DOHH2 (cell line): Measurements from ENCODE around the gene TRPV4.

Experiments used
- H3F3A ChIP-seq: fragments of 200-600 bp; sonication (generic), shearing (Covaris generic); 2 replicates; pipeline ENCODE4 v1.6.0; 2016; ENCODE audit warnings: antibody characterized with exemption, mild to moderate bottlenecking; ENCODE audit not compliant: control insufficient read depth, insufficient read depth
- H3K27ac ChIP-seq: fragments of 200-600 bp; sonication (generic); 2 replicates; pipeline ENCODE4 v1.5.1; 2014; ENCODE audit warnings: low read depth, mild to moderate bottlenecking, low read length, moderate library complexity
- H3K27me3 ChIP-seq: fragments of 200-600 bp; sonication (generic); 2 replicates; pipeline ENCODE4 v1.6.1; 2014; ENCODE audit warnings: mild to moderate bottlenecking, low read length, mixed read lengths; ENCODE audit not compliant: control insufficient read depth
- H3K36me3 ChIP-seq: fragments of 200-600 bp; sonication (generic); 2 replicates; pipeline ENCODE4 v1.6.1; 2014; ENCODE audit warnings: mild to moderate bottlenecking, low read length, moderate library complexity, mixed read lengths; ENCODE audit not compliant: control insufficient read depth
- H3K4me1 ChIP-seq: fragments of 200-600 bp; sonication (generic); 2 replicates; pipeline ENCODE4 v1.6.1; 2014; ENCODE audit warnings: mild to moderate bottlenecking, low read length, mixed read lengths; ENCODE audit not compliant: control insufficient read depth
- H3K4me2 ChIP-seq: fragments of 200-600 bp; sonication (generic); 2 replicates; pipeline ENCODE4 v1.6.0; 2014; ENCODE audit warnings: mild to moderate bottlenecking, low read length, moderate library complexity
- H3K4me3 ChIP-seq: fragments of 200-600 bp; sonication (generic); 2 replicates; pipeline ENCODE4 v1.5.1; 2014; ENCODE audit warnings: mild to moderate bottlenecking, low read length, mixed read lengths
- H3K79me2 ChIP-seq: fragments of 200-600 bp; sonication (generic); 2 replicates; pipeline ENCODE4 v1.6.1; 2014; ENCODE audit warnings: mild to moderate bottlenecking, low read length, mixed read lengths; ENCODE audit not compliant: control insufficient read depth
- H3K9me2 ChIP-seq: fragments of 200-600 bp; sonication (generic); replicated peaks from 2 replicates; pipeline ENCODE4 v1.6.1; 2014; ENCODE audit warnings: mild to moderate bottlenecking, low read length, mixed read lengths; ENCODE audit not compliant: control insufficient read depth
- H3K9me3 ChIP-seq: fragments of 200-600 bp; sonication (generic); 2 replicates; pipeline ENCODE4 v1.6.1; 2014; ENCODE audit warnings: antibody characterized with exemption, low read length, mixed read lengths; ENCODE audit not compliant: control insufficient read depth, insufficient read depth
- H4K20me1 ChIP-seq: fragments of 200-600 bp; sonication (generic); 2 replicates; pipeline ENCODE4 v1.6.0; 2014; ENCODE audit warnings: low read depth, mild to moderate bottlenecking, antibody characterized with exemption, low read length, moderate library complexity; ENCODE audit not compliant: control insufficient read depth, insufficient read depth
- CTCF ChIP-seq: fragments of 200-600 bp; sonication (generic); IDR thresholded peaks from one replicate; pipeline ENCODE4 v1.5.1; 2014; ENCODE audit warnings: antibody characterized with exemption, mild to moderate bottlenecking, low read depth, low read length; ENCODE audit not compliant: poor library complexity, severe bottlenecking
- EZH2phosphoT487 ChIP-seq: fragments of 200-600 bp; sonication (generic); IDR thresholded peaks from 2 replicates; pipeline ENCODE4 v1.6.1; 2017; ENCODE audit warnings: borderline replicate concordance, mild to moderate bottlenecking, antibody characterized with exemption, low read length, moderate library complexity, mixed read lengths

The TRPV4 gene

GRCh38 chr12:109736552-109737108 lies 96.6 kb downstream of the TRPV4 start:
- Histone ChIP-seq H3K4me3 (no peak overlapping the region), H3K27ac (no peak overlapping the region), H3K4me2 (no peak overlapping the region), H3K4me1 (no peaks in the 10 kb centered on the region), H3K79me2 (no peaks in the 10 kb centered on the region), H3K9me2 (no peaks in the 10 kb centered on the region), H3K9me3 (no peaks in the 10 kb centered on the region), H4K20me1 (0 out of 2 replicates have a peak, but pooled peaks cover 5% of the 10 kb centered on the region), H3K27me3 (no peaks in the 10 kb centered on the region), H3K36me3 (no peaks in the 10 kb centered on the region), H3F3A (no peaks in the 10 kb centered on the region)
- TF ChIP-seq EZH2phosphoT487 (no peak), CTCF (no peak)

GRCh38 chr12:109735825-109736551 lies 97.2 kb downstream of the TRPV4 start:
- Histone ChIP-seq H3K4me1 (no peaks in the 10 kb centered on the region), H4K20me1 (0 out of 2 replicates have a peak, but pooled peaks cover 5% of the 10 kb centered on the region), H3K36me3 (no peaks in the 10 kb centered on the region), H3F3A (no peaks in the 10 kb centered on the region), H3K27me3 (no peaks in the 10 kb centered on the region), H3K9me3 (no peaks in the 10 kb centered on the region), H3K27ac (no peak overlapping the region), H3K4me2 (no peak overlapping the region), H3K9me2 (no peaks in the 10 kb centered on the region), H3K4me3 (no peak overlapping the region), H3K79me2 (no peaks in the 10 kb centered on the region)
- TF ChIP-seq EZH2phosphoT487 (no peak), CTCF (no peak)

- no peaks in the 10 kb centered on the region for H3K9me3 ChIP-seq
- H3F3A ChIP-seq: no peaks in the 10 kb centered on the region
- no peaks in the 10 kb centered on the region for H3K27me3 ChIP-seq
- H3K27ac ChIP-seq: no peak overlapping the region
- H4K20me1 ChIP-seq: 0 out of 2 replicates have a peak, but pooled peaks cover 5% of the 10 kb centered on the region
- no peaks in the 10 kb centered on the region for H3K79me2 ChIP-seq
- no peaks in the 10 kb centered on the region for H3K4me1 ChIP-seq
- no peak for TF ChIP-seq CTCF
- no peak for TF ChIP-seq EZH2phosphoT487
- H3K36me3 ChIP-seq: no peaks in the 10 kb centered on the region
- no peak overlapping the region for H3K4me3 ChIP-seq
- H3K9me2 ChIP-seq: no peaks in the 10 kb centered on the region
- H3K4me2 ChIP-seq: no peak overlapping the region
Observed at GRCh38 chr12:109735051-109735521, 98.1 kb downstream of the TRPV4 start.
